HCT116 (cell line): ENCODE results near the gene CDK13. TPM values are rescaled to one million over a fixed set of nuclear protein-coding genes. Genes with fewer than 3 reads are reported as not detected.

Experiments used
- ATAC-seq: fragments of 200-7000 bp; cut with Tn5 transposase; 2 replicates; pipeline ENCODE4 v1.9.1; 2020; ENCODE audit warnings: mild to moderate bottlenecking, moderate library complexity
- BruUV-seq: library from RNA; stranded (reverse); fragments of 400-500 nt; replicated peaks from 2 replicates; lab custom pipeline; 2021; lab: Mats Ljungman, UMichigan
- CTCF ChIA-PET: fragments of 300-600 bp; sonication (Branson Sonifier 250); formaldehyde crosslinking; loops from one replicate; lab custom pipeline; 2021; ENCODE audit warnings: antibody characterized with exemption; lab: Charles Lee
- POLR2A ChIA-PET: fragments of 300-600, 350-600 bp; sonication (Branson Sonifier 250); formaldehyde crosslinking; loops from one replicate; lab custom pipeline; 2021; ENCODE audit warnings: antibody characterized with exemption; lab: Charles Lee
- RAD21 ChIA-PET, 2 experiments: fragments of 300-600 bp; sonication (Branson Sonifier 250); formaldehyde crosslinking; loops; one replicate each; lab custom pipeline; 2023; ENCODE audit warnings: low total read pairs in 2 of 2; ENCODE audit not compliant: uncharacterized antibody in 2 of 2, unreplicated experiment in 2 of 2, low non-redundant PET in 1 of 2; lab: Charles Lee
- DNase-seq: peaks from one replicate; pipeline ENCODE4 v3.0.0-alpha.2; 2010; ENCODE audit warnings: low read depth, low spot score
- H2AFZ ChIP-seq: fragments of 200-600 bp; shearing (Covaris generic), sonication (generic); 2 replicates; pipeline ENCODE4 v1.6.1; 2017; ENCODE audit warnings: low read depth, mixed run types, mixed read lengths, antibody characterized with exemption, low read length; ENCODE audit not compliant: poor library complexity, severe bottlenecking
- H3K27ac ChIP-seq: 2 replicates; pipeline ENCODE4 v1.5.1; 2012; ENCODE audit warnings: low read depth, low read length
- H3K27me3 ChIP-seq: fragments of 200-600 bp; sonication (generic); 2 replicates; pipeline ENCODE4 v1.6.1; 2016; ENCODE audit warnings: mixed run types, low read length, mixed read lengths; ENCODE audit not compliant: insufficient read depth
- H3K36me3 ChIP-seq, 2 experiments: fragments of 200-500 bp in 1 of 2; fragments of 200-600 bp in 1 of 2; sonication (Bioruptor generic) in 1 of 2; sonication (generic) in 1 of 2; 2 replicates each; pipeline versions ENCODE4 v1.5.1 to v1.6.1; 2014 to 2016; ENCODE audit warnings: low read length in 2 of 2, inconsistent platforms in 1 of 2, mixed read lengths in 1 of 2, mixed run types in 1 of 2; ENCODE audit not compliant: insufficient read depth in 2 of 2, control insufficient read depth in 1 of 2
- H3K4me1 ChIP-seq, 2 experiments: fragments of 200-600 bp in 1 of 2; sonication (generic) in 1 of 2; 2 replicates each; pipeline versions ENCODE4 v1.5.1 to v1.6.1; 2012 to 2017; ENCODE audit warnings: low read length in 2 of 2, inconsistent platforms in 1 of 2, mild to moderate bottlenecking in 1 of 2, mixed read lengths in 1 of 2, mixed run types in 1 of 2, moderate library complexity in 1 of 2; ENCODE audit not compliant: insufficient read depth in 2 of 2, control insufficient read depth in 1 of 2
- H3K4me2 ChIP-seq: fragments of 200-600 bp; sonication (generic); 2 replicates; pipeline ENCODE4 v1.6.1; 2017; ENCODE audit warnings: mixed run types, low read length, mixed read lengths
- H3K4me3 ChIP-seq, 2 experiments: fragments of 200-600 bp in 1 of 2; sonication (generic) in 1 of 2; replicated peaks in 1 of 2; 2 replicates each; pipeline ENCODE4 v1.5.1; 2011 to 2016; ENCODE audit warnings: low read length in 2 of 2, control low read depth in 1 of 2, low read depth in 1 of 2, mild to moderate bottlenecking in 1 of 2, mixed read lengths in 1 of 2, mixed run types in 1 of 2
- H3K79me2 ChIP-seq: fragments of 200-600 bp; sonication (generic); 2 replicates; pipeline ENCODE4 v1.6.1; 2017; ENCODE audit warnings: mild to moderate bottlenecking, mixed run types, low read length, moderate library complexity, mixed read lengths; ENCODE audit not compliant: insufficient read depth
- H3K9ac ChIP-seq: fragments of 200-600 bp; sonication (generic); 2 replicates; pipeline ENCODE4 v1.6.1; 2016; ENCODE audit warnings: low read length, mixed read lengths
- H3K9me2 ChIP-seq: fragments of 200-600 bp; sonication (generic), shearing (Covaris generic); 2 replicates; pipeline ENCODE4 v1.6.1; 2017; ENCODE audit warnings: mixed run types, mild to moderate bottlenecking, moderate library complexity; ENCODE audit not compliant: insufficient read depth
- H3K9me3 ChIP-seq, 2 experiments: fragments of 200-500 bp in 1 of 2; fragments of 200-600 bp in 1 of 2; sonication (Bioruptor generic) in 1 of 2; sonication (generic) in 1 of 2; 2 replicates each; pipeline ENCODE4 v1.6.1; 2014 to 2017; ENCODE audit warnings: low read length in 2 of 2, mixed read lengths in 2 of 2, inconsistent platforms in 1 of 2, low read depth in 1 of 2, mild to moderate bottlenecking in 1 of 2, mixed run types in 1 of 2, moderate library complexity in 1 of 2; ENCODE audit not compliant: control insufficient read depth in 1 of 2, insufficient read depth in 1 of 2
- H4K20me1 ChIP-seq: fragments of 200-600 bp; sonication (generic), shearing (Covaris generic); 2 replicates; pipeline ENCODE4 v1.6.1; 2017; ENCODE audit warnings: mixed run types, mild to moderate bottlenecking, moderate library complexity; ENCODE audit not compliant: insufficient read depth
- ATF3 ChIP-seq: IDR thresholded peaks from 2 replicates; pipeline ENCODE4 v1.6.1; 2012
- CEBPB ChIP-seq: IDR thresholded peaks from 2 replicates; pipeline ENCODE4 v1.6.1; 2012; ENCODE audit warnings: low read depth
- CTCF ChIP-seq, 3 experiments: fragments of 200-600 bp in 1 of 3; sonication (generic) in 1 of 3; IDR thresholded peaks in 2 of 3; conservative IDR thresholded peaks in 1 of 3; 2 replicates each; pipeline ENCODE4 v1.5.1; 2012 to 2017; ENCODE audit warnings: low read depth in 2 of 3, low read length in 2 of 3, antibody characterized with exemption in 1 of 3, borderline replicate concordance in 1 of 3, control low read depth in 1 of 3, mild to moderate bottlenecking in 1 of 3, mixed read lengths in 1 of 3, mixed run types in 1 of 3, moderate library complexity in 1 of 3; ENCODE audit not compliant: insufficient read depth in 1 of 3
- EGR1 ChIP-seq: IDR thresholded peaks from 2 replicates; pipeline ENCODE4 v1.6.1; 2012; ENCODE audit warnings: low read depth
- ELF1 ChIP-seq: IDR thresholded peaks from 2 replicates; pipeline ENCODE4 v1.6.1; 2012; ENCODE audit warnings: low read depth, borderline replicate concordance
- EZH2phosphoT487 ChIP-seq: fragments of 200-600 bp; IDR thresholded peaks from 2 replicates; pipeline ENCODE4 v1.6.1; 2018; ENCODE audit warnings: antibody characterized with exemption, borderline replicate concordance
- FOSL1 ChIP-seq: IDR thresholded peaks from 2 replicates; pipeline ENCODE4 v1.6.1; 2012; ENCODE audit warnings: low read depth
- JUND ChIP-seq: IDR thresholded peaks from 2 replicates; pipeline ENCODE4 v1.6.1; 2012
- POLR2A ChIP-seq: IDR thresholded peaks from 2 replicates; pipeline ENCODE4 v1.7.0; 2011; ENCODE audit warnings: borderline replicate concordance; ENCODE audit not compliant: insufficient read depth, insufficient read length; ENCODE audit errors: extremely low read depth
- POLR2AphosphoS5 ChIP-seq: IDR thresholded peaks from 2 replicates; pipeline ENCODE4 v1.6.1; 2011; ENCODE audit warnings: mild to moderate bottlenecking, low read depth, low read length, moderate library complexity
- RAD21 ChIP-seq: IDR thresholded peaks from 2 replicates; pipeline ENCODE4 v1.6.1; 2012; ENCODE audit warnings: low read depth, mild to moderate bottlenecking
- REST ChIP-seq: IDR thresholded peaks from 2 replicates; pipeline ENCODE4 v1.6.1; 2012; ENCODE audit warnings: low read depth
- SIN3A ChIP-seq: IDR thresholded peaks from 2 replicates; pipeline ENCODE4 v1.6.1; 2012; ENCODE audit warnings: low read depth
- SP1 ChIP-seq: IDR thresholded peaks from 2 replicates; pipeline ENCODE4 v1.6.1; 2012; ENCODE audit warnings: low read depth
- SRF ChIP-seq: IDR thresholded peaks from 2 replicates; pipeline ENCODE4 v1.6.1; 2012; ENCODE audit warnings: low read depth
- TCF7L2 ChIP-seq: IDR thresholded peaks from 2 replicates; pipeline ENCODE4 v1.7.0; 2011; ENCODE audit warnings: borderline replicate concordance, inconsistent platforms; ENCODE audit not compliant: insufficient read depth, insufficient read length; ENCODE audit errors: extremely low read depth
- YY1 ChIP-seq: IDR thresholded peaks from 2 replicates; pipeline ENCODE4 v1.6.1; 2011; ENCODE audit warnings: low read length, low read depth, moderate library complexity, mild to moderate bottlenecking; ENCODE audit not compliant: insufficient replicate concordance; ENCODE audit errors: extremely low read depth
- ZBTB33 ChIP-seq: IDR thresholded peaks from 2 replicates; pipeline ENCODE4 v1.6.1; 2011; ENCODE audit warnings: mild to moderate bottlenecking, low read length, moderate library complexity; ENCODE audit not compliant: insufficient replicate concordance; ENCODE audit errors: extremely low read depth
- ZFX ChIP-seq: fragments of 450-650 bp; IDR thresholded peaks from 2 replicates; pipeline ENCODE4 v1.6.1; 2017
- ZNF274 ChIP-seq: fragments of 200-500 bp; sonication (Bioruptor generic); IDR thresholded peaks from 2 replicates; pipeline ENCODE4 v1.6.1; 2014; ENCODE audit warnings: mild to moderate bottlenecking, low read depth, low read length, inconsistent platforms
- intact Hi-C: fragments of 100-400 bp; cut with micrococcal nuclease; formaldehyde crosslinking; loops from 2 replicates; pipeline ENCODE4 v1.10.0; 2022
- total RNA-seq: library from RNA; stranded (reverse); gene quantifications from one replicate; pipeline ENCODE4 v1.2.1, GENCODE V29; 2021; ENCODE audit not compliant: unreplicated experiment

CDK13 gene
- total RNA-seq, 1 experiment from 2014 or later: 28.8 TPM

GRCh38 chr7:39952374-39952773 lies 2.3 kb downstream of the CDK13 start:
- Histone ChIP-seq H4K20me1 (0 out of 2 replicates have a peak, but pooled peaks cover 18% of the 10 kb centered on the region), H3K9ac (peak overlapping the region; percentile 91), H3K27ac (no peak overlapping the region; the same call in 1 of the 2 replicates), H3K4me3 (peak overlapping the region; percentile 90 to 93), H3K4me1 (peaks cover 9 to 21% of the 10 kb centered on the region in 2 experiments; a peak in 3 of 4 replicates), H3K9me2 (no peaks in the 10 kb centered on the region), H3K79me2 (peaks cover 73% of the 10 kb centered on the region), H2AFZ (no peak overlapping the region), H3K9me3 (no peaks in the 10 kb centered on the region), H3K27me3 (no peaks in the 10 kb centered on the region), H3K4me2 (peak overlapping the region; percentile 86), H3K36me3 (no peaks in the 10 kb centered on the region)
- BruUV-seq: TSS peak; percentile 38
- ChIA-PET POLR2A (no interaction called here), RAD21 (no interaction called here), CTCF (no interaction called here)
- intact Hi-C loops: no loop called here
- DNase-seq (no peak), ATAC-seq (no peak)
- no peak for TF ChIP-seq POLR2AphosphoS5
- no peak for TF ChIP-seq ZBTB33
- TF ChIP-seq CTCF (IDR thresholded peaks at IDR 0.05 in 2 of 3, conservative IDR thresholded peaks at IDR 0.05 in 1 of 3; ENCODE audit: borderline replicate concordance in 1 of 3, insufficient read depth in 1 of 3, low read depth in 2 of 3, low read length in 2 of 3): no peak
- TF ChIP-seq SP1: no peak
- TF ChIP-seq EZH2phosphoT487: no peak
- TF ChIP-seq ZFX: no peak
- no peak for TF ChIP-seq TCF7L2
- no peak for TF ChIP-seq EGR1
- no peak for TF ChIP-seq POLR2A
- TF ChIP-seq JUND: no peak
- no peak for TF ChIP-seq SIN3A
- no peak for TF ChIP-seq ATF3
- no peak for TF ChIP-seq FOSL1
- TF ChIP-seq CEBPB: no peak
- no peak for TF ChIP-seq ELF1
- TF ChIP-seq RAD21: no peak
- TF ChIP-seq SRF: no peak
- no peak for TF ChIP-seq REST
- TF ChIP-seq YY1: no peak
- no peak for TF ChIP-seq ZNF274
